WTC11 (cell line): ENCODE measurements around the gene ADGRL3.

Experiments
- FOXJ3 ChIP-seq: sonication (generic); formaldehyde crosslinking; IDR thresholded peaks from 2 replicates; pipeline ENCODE4 v1.9.0; 2021; ENCODE audit warnings: missing genetic modification reagents, mild to moderate bottlenecking, borderline replicate concordance
- MAX ChIP-seq: sonication (generic); formaldehyde crosslinking; IDR thresholded peaks from 2 replicates; pipeline ENCODE4 v1.8.0; 2022; ENCODE audit warnings: mild to moderate bottlenecking, missing genetic modification reagents
- NR3C1 ChIP-seq: sonication (generic); formaldehyde crosslinking; conservative IDR thresholded peaks from 2 replicates; pipeline ENCODE4 v1.8.1; 2023; ENCODE audit warnings: low read depth, mild to moderate bottlenecking, missing genetic modification reagents
- SP1 ChIP-seq: sonication (generic); formaldehyde crosslinking; conservative IDR thresholded peaks from 2 replicates; pipeline ENCODE4 v1.8.1; 2022; ENCODE audit warnings: missing genetic modification reagents
- TF ChIP-seq, protein P1 (sequence below): fragments of 200-600 bp; IDR thresholded peaks from 2 replicates; pipeline ENCODE4 v1.8.0; 2022; ENCODE audit warnings: antibody characterized with exemption
- TF ChIP-seq, protein P2 (sequence below): sonication (generic); formaldehyde crosslinking; IDR thresholded peaks from 2 replicates; pipeline ENCODE4 v1.8.0; 2022; ENCODE audit warnings: mild to moderate bottlenecking, missing genetic modification reagents

GRCh38 chr4:62070291-62070852 is 870.2 kb downstream of the ADGRL3 start:
- no peak for TF ChIP-seq MAX (CRISPR knock-in tag)
- TF ChIP-seq, protein P1, sequence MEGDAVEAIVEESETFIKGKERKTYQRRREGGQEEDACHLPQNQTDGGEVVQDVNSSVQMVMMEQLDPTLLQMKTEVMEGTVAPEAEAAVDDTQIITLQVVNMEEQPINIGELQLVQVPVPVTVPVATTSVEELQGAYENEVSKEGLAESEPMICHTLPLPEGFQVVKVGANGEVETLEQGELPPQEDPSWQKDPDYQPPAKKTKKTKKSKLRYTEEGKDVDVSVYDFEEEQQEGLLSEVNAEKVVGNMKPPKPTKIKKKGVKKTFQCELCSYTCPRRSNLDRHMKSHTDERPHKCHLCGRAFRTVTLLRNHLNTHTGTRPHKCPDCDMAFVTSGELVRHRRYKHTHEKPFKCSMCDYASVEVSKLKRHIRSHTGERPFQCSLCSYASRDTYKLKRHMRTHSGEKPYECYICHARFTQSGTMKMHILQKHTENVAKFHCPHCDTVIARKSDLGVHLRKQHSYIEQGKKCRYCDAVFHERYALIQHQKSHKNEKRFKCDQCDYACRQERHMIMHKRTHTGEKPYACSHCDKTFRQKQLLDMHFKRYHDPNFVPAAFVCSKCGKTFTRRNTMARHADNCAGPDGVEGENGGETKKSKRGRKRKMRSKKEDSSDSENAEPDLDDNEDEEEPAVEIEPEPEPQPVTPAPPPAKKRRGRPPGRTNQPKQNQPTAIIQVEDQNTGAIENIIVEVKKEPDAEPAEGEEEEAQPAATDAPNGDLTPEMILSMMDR, result no peak
- no peak for TF ChIP-seq SP1 (CRISPR knock-in tag)
- TF ChIP-seq, protein P2, sequence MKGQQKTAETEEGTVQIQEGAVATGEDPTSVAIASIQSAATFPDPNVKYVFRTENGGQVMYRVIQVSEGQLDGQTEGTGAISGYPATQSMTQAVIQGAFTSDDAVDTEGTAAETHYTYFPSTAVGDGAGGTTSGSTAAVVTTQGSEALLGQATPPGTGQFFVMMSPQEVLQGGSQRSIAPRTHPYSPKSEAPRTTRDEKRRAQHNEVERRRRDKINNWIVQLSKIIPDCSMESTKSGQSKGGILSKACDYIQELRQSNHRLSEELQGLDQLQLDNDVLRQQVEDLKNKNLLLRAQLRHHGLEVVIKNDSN (CRISPR knock-in tag), result no peak
- TF ChIP-seq NR3C1, result no peak
- TF ChIP-seq FOXJ3 (CRISPR knock-in tag), result no peak
